GM12878 (cell line): ENCODE results near the gene SAPCD2. TPM values are rescaled to one million over a fixed set of nuclear protein-coding genes. Genes with fewer than 3 reads are reported as not detected.

ENCODE experiments used
- ATAC-seq: fragments of 200-7000 bp; cut with Tn5 transposase; 3 replicates; pipeline ENCODE4 v1.9.1; 2020; ENCODE audit warnings: mild to moderate bottlenecking, moderate library complexity
- BruUV-seq: library from RNA; stranded (reverse); fragments of 400-500 nt; replicated peaks from 2 replicates; lab custom pipeline; 2021; lab: Mats Ljungman, UMichigan
- CTCF ChIA-PET: fragments of 300-600 bp; sonication (Branson Sonifier 250); formaldehyde crosslinking; extraction: SDS; loops from one replicate; lab custom pipeline; 2021; ENCODE audit warnings: inconsistent platforms; lab: Yijun Ruan, JAX
- POLR2A ChIA-PET: fragments of 350-600 bp; formaldehyde crosslinking; extraction: SDS; loops from one replicate; lab custom pipeline; 2021; ENCODE audit warnings: inconsistent platforms; lab: Charles Lee
- RAD21 ChIA-PET: fragments of 300-600 bp; sonication (Branson Sonifier 250); formaldehyde crosslinking; loops from one replicate; lab custom pipeline; 2023; ENCODE audit warnings: antibody characterized with exemption; ENCODE audit not compliant: unreplicated experiment; lab: Charles Lee
- SMC1A ChIA-PET: fragments of 300-600 bp; sonication (Branson Sonifier 250); formaldehyde crosslinking; loops from one replicate; lab custom pipeline; 2023; ENCODE audit not compliant: unreplicated experiment, uncharacterized antibody; lab: Charles Lee
- DNase-seq: peaks from one replicate; pipeline ENCODE4 v3.0.0-alpha.2; 2011; ENCODE audit warnings: low read depth, low spot score
- FAIRE-seq: peaks from 3 replicates; lab custom pipeline; 2011; peaks lifted over from hg19 to GRCh38; lab: Jason Lieb, UNC
- H2AFZ ChIP-seq: 2 replicates; pipeline ENCODE4 v1.6.0; 2011; ENCODE audit warnings: low read depth, low read length, control low read depth; ENCODE audit not compliant: control insufficient read depth
- H3K27ac ChIP-seq: 2 replicates; pipeline ENCODE4 v1.5.1; 2011; ENCODE audit warnings: control low read depth; ENCODE audit not compliant: control insufficient read depth, insufficient read depth
- H3K27me3 ChIP-seq, 2 experiments: replicated peaks in 1 of 2; 2 replicates each; pipeline versions ENCODE4 v1.6.0 to v1.6.1; 2011; ENCODE audit warnings: low read length in 1 of 2; ENCODE audit not compliant: control insufficient read depth in 2 of 2, insufficient read depth in 2 of 2
- H3K36me3 ChIP-seq, 2 experiments: 2 replicates each; pipeline ENCODE4 v1.5.1; 2011; ENCODE audit warnings: low read length in 1 of 2; ENCODE audit not compliant: control insufficient read depth in 2 of 2, insufficient read depth in 2 of 2
- H3K4me1 ChIP-seq: 2 replicates; pipeline ENCODE4 v1.6.1; 2011; ENCODE audit warnings: mild to moderate bottlenecking, low read length, moderate library complexity, mixed read lengths; ENCODE audit not compliant: control insufficient read depth, insufficient read depth
- H3K4me2 ChIP-seq: 2 replicates; pipeline ENCODE4 v1.6.0; 2011; ENCODE audit warnings: control low read depth; ENCODE audit not compliant: control insufficient read depth, insufficient read depth
- H3K4me3 ChIP-seq: fragments of 200-600 bp; sonication (generic); 2 replicates; pipeline ENCODE4 v1.5.1; 2016
- H3K79me2 ChIP-seq: 2 replicates; pipeline ENCODE4 v1.6.0; 2011; ENCODE audit warnings: low read length; ENCODE audit not compliant: control insufficient read depth, insufficient read depth
- H3K9ac ChIP-seq: 2 replicates; pipeline ENCODE4 v1.8.0; 2011; ENCODE audit warnings: low read length, control low read depth, mixed read lengths; ENCODE audit not compliant: control insufficient read depth, insufficient read depth
- H3K9me3 ChIP-seq: replicated peaks from 3 replicates; pipeline ENCODE4 v1.5.1; 2011; ENCODE audit warnings: mild to moderate bottlenecking, low read length; ENCODE audit not compliant: control insufficient read depth, insufficient read depth
- H4K20me1 ChIP-seq: 2 replicates; pipeline ENCODE4 v1.6.0; 2011; ENCODE audit not compliant: control insufficient read depth, insufficient read depth
- KDM1A ChIP-seq: fragments of 200-600 bp; sonication (generic); IDR thresholded peaks from 2 replicates; pipeline ENCODE4 v1.6.1; 2016; ENCODE audit warnings: borderline replicate concordance
- NKRF ChIP-seq: fragments of 450-650 bp; conservative IDR thresholded peaks from 2 replicates; pipeline ENCODE4 v1.6.1; 2017; ENCODE audit warnings: mild to moderate bottlenecking, moderate library complexity
- NR2C1 ChIP-seq: fragments of 450-650 bp; IDR thresholded peaks from 2 replicates; pipeline ENCODE4 v1.6.1; 2017; ENCODE audit warnings: antibody characterized with exemption, mild to moderate bottlenecking, moderate library complexity
- NR2F1 ChIP-seq: fragments of 450-650 bp; conservative IDR thresholded peaks from 2 replicates; pipeline ENCODE4 v1.6.1; 2017; ENCODE audit warnings: mild to moderate bottlenecking
- WGBS: methylation state at CpG from one replicate; pipeline ENCODE4 v1.1.6; 2016; ENCODE audit warnings: low lambda C conversion rate; ENCODE audit not compliant: insufficient replicate concordance, insufficient coverage; ENCODE audit errors: missing lambda C conversion rate; 5-methylcytosine and 5-hydroxymethylcytosine counted together
- in situ Hi-C: fragments of 300-500 bp; cut with MboI; formaldehyde crosslinking; loops from 9 replicates; pipeline ENCODE4 v1.14.3; 2018; ENCODE audit warnings: mixed read lengths
- intact Hi-C: fragments of 100-400 bp; cut with micrococcal nuclease; formaldehyde crosslinking; loops from one replicate; pipeline ENCODE4 v1.14.2; 2022; ENCODE audit not compliant: unreplicated experiment
- polyA plus RNA-seq, 11 experiments: library from polyadenylated mRNA; depleted of rRNA in 4 of 11; unstranded in 6 of 11; stranded (reverse) in 5 of 11; fragments of >200 nt; fragmentation: Nextera tagmentation in 4 of 11; fragmentation: Illumina TruSeq in 1 of 11; extraction: Ambion mirVana in 4 of 11; extraction: Trizol in 1 of 11; gene quantifications; 1 replicate in 1 of 11; 2 replicates in 10 of 11; pipeline versions ENCODE4 v1.2.1 to v1.2.3, GENCODE V29; 2011 to 2016; ENCODE audit warnings: inconsistent platforms in 2 of 11, missing spikeins in 2 of 11, low read depth in 1 of 11
- total RNA-seq, 4 experiments: library from RNA; depleted of rRNA in 3 of 4; stranded (reverse); fragments of >200 nt in 3 of 4; fragmentation: Illumina TruSeq in 1 of 4; extraction: Trizol in 1 of 4; gene quantifications; 2 replicates each; pipeline versions ENCODE4 v1.2.1 to v1.2.3, GENCODE V29; 2013 to 2021

Gene SAPCD2
- total and polyA plus RNA-seq, 10 of the 15 experiments (the other 5 are each of a cell fraction or from before 2014, with no cell fraction given) = 1.6 to 35.2 (median 7.2) TPM

GRCh38 chr9:137023157-137023556, 47.2 kb downstream of the SAPCD2 start:
- no TSS peak for BruUV-seq
- ChIA-PET CTCF (no interaction called here), RAD21 (no interaction called here), SMC1A (no interaction called here), POLR2A (interaction anchor here (0.6 kb wide), 1 partner anchor 465 kb away, joined by 4 read pairs; no protein-coding TSS in a partner anchor)
- Histone ChIP-seq H3K79me2 (no peaks in the 10 kb centered on the region), H4K20me1 (no peaks in the 10 kb centered on the region), H3K27ac (no peak overlapping the region), H3K4me2 (no peak overlapping the region), H3K36me3 (no peaks in the 10 kb centered on the region), H2AFZ (no peak overlapping the region), H3K9me3 (no peaks in the 10 kb centered on the region), H3K4me1 (no peaks in the 10 kb centered on the region), H3K4me3 (no peak overlapping the region), H3K9ac (no peak overlapping the region), H3K27me3 (peaks cover 0 to 2% of the 10 kb centered on the region in 2 experiments; a peak in 2 of 4 replicates)
- ATAC-seq = no peak
- 73% methylated on average over 7 of the region's 7 CpGs for WGBS
- in situ Hi-C loops = no loop called here
- TF ChIP-seq NR2C1 (peak; percentile 45), NKRF (no peak), NR2F1 (peak; percentile 84)
- no peak for FAIRE-seq
- no peak for DNase-seq
- intact Hi-C loops = no loop called here

GRCh38 chr9:137022662-137023008, 47.7 kb downstream of the SAPCD2 start:
- intact Hi-C loops = no loop called here
- in situ Hi-C loops = no loop called here
- Histone ChIP-seq H3K4me1 (no peaks in the 10 kb centered on the region), H2AFZ (no peak overlapping the region), H3K27ac (no peak overlapping the region), H3K79me2 (no peaks in the 10 kb centered on the region), H3K4me2 (no peak overlapping the region), H3K27me3 (peaks cover 0 to 2% of the 10 kb centered on the region in 2 experiments; a peak in 2 of 4 replicates), H3K36me3 (no peaks in the 10 kb centered on the region), H3K9me3 (no peaks in the 10 kb centered on the region), H3K4me3 (no peak overlapping the region), H3K9ac (no peak overlapping the region), H4K20me1 (no peaks in the 10 kb centered on the region)
- POLR2A ChIA-PET = no interaction called here
- WGBS = 90% methylated on average over 17 of the region's 23 CpGs
- BruUV-seq = no TSS peak
- SMC1A ChIA-PET = no interaction called here
- TF ChIP-seq KDM1A = no peak
- CTCF ChIA-PET = no interaction called here
- no peak for FAIRE-seq
- no peak for DNase-seq
- no peak for ATAC-seq
- RAD21 ChIA-PET = no interaction called here
